ENCODE measurements around the gene ZNF814. TPM values are rescaled to one million over a fixed set of nuclear protein-coding genes. Genes with fewer than 3 reads are reported as not detected.
A peak's percentile ranks its signal among the peaks of the same experiment; 100 is the strongest.
"Not testable (repeated sequence)": the region's sequence is repeated elsewhere in the genome, so short reads cannot be mapped to it uniquely, and the experiment has no call there.

ZNF814 gene
- total RNA-seq, 2 experiments from 2014 or later = 20.9 to 22.2 TPM

- ChIA-PET POLR2A (no interaction called here), CTCF (no interaction called here)
- H3K9me3 Mint-ChIP-seq = peaks cover 50% of the 10 kb centered on the region
- peak overlapping the region; percentile 92 for H3K27ac Mint-ChIP-seq
- H3K4me3 Mint-ChIP-seq = peak overlapping the region; percentile 89
- no peaks in the 10 kb centered on the region for H3K27me3 Mint-ChIP-seq
- peaks cover 28% of the 10 kb centered on the region for H3K4me1 Mint-ChIP-seq
- no peak for DNase-seq
- peaks cover 71% of the 10 kb centered on the region for H3K36me3 Mint-ChIP-seq (ENCODE audit: low read depth)
Observed at GRCh38 chr19:57887195-57887941, 1.5 kb downstream of the ZNF814 start.

DNA sequence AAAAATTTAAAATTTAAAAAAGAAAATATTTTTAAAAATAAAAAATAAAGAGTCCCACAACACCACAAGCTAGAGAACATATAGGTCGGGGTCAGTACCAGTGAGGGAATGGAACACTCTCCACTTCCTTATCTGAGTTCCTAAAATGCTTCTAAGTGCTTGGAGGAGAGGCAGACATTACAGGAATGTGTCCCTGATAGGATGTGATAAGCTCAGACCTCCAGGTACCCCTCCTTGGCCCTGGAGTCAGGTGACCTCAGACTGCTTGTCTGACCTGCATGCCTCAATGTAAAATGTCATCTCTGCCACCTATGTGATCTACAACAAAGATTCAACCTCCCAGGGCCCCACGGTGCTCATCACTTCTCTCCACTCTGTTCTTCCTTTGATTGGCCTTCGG is 2.8 kb downstream of the ZNF814 start:
- no peak overlapping the region for H3K27ac Mint-ChIP-seq
- H3K4me3 Mint-ChIP-seq = no peak overlapping the region
- H3K9me3 Mint-ChIP-seq = peaks cover 48% of the 10 kb centered on the region
- ChIA-PET POLR2A (no interaction called here), CTCF (interaction anchor here (0.7 kb wide), 1 partner anchor 75 kb away, joined by 3 read pairs; no protein-coding TSS in a partner anchor)
- no peaks in the 10 kb centered on the region for H3K27me3 Mint-ChIP-seq
- no peak for DNase-seq
- peaks cover 28% of the 10 kb centered on the region for H3K4me1 Mint-ChIP-seq
- H3K36me3 Mint-ChIP-seq (ENCODE audit: low read depth) = peaks cover 67% of the 10 kb centered on the region

DNA sequence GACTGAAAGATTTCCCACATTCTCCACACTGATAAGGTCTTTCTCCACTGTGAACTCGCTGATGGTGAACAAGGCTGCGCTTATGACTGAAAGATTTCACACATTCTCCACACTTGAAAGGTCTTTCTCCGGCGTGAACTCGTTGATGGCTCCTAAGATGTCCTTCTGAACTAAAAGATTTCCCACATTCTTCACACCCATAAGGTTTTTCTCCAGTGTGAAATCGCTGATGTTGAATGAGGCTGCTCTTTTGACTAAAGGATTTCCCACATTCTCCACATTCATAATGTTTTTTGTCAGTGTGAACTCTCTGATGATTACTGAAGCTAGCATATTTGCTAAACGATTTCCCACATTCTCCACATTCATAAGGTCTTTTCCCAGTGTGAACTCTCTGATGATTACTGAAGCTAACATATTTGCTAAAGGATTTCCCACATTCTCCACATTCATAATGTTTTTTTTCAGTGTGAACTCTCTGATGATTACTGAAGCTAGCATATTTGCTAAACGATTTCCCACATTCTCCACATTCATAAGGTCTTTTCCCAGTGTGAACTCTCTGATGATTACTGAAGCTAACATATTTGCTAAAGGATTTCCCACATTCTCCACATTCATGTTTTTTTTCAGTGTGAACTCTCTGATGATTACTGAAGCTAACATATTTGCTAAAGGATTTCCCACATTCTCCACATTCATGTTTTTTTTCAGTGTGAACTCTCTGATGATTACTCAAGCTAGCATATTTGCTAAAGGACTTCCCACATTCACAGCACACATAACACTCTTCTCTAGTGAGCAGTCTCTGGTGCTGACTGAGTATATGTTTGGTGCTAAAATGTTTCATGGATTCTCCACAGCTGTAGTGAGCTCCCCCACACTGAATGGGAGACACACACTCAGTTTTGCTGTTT is 14.7 kb downstream of the ZNF814 start:
- DNase-seq, H3K27ac Mint-ChIP-seq, POLR2A ChIA-PET, H3K4me3 Mint-ChIP-seq, H3K27me3 Mint-ChIP-seq, H3K4me1 Mint-ChIP-seq: not testable (repeated sequence)
- CTCF ChIA-PET = interaction anchor here (0.7 kb wide), 1 partner anchor 331 kb away, joined by 3 read pairs; no protein-coding TSS in a partner anchor
- Mint-ChIP-seq H3K9me3 (peaks cover 61% of the 10 kb centered on the region), H3K36me3 (ENCODE audit: low read depth) (peaks cover 83% of the 10 kb centered on the region)

DNA sequence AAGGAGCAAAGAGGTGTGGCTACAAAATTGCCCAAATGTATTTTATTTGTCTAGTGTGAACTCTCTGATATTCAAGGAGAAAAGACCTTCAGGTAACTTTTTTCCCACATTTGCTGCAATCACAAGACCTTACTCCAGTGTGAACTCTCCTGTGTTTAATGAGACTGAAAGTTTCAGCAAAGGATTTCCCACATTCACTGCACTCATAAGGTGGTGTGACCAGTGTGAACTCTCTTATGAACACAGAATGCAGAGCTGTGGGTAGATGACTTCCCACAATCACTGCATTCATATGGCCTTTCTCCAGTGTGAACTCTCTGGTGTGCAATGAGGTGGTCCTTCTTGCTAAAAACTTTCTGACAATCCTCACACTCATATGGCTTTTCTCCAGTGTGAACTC is 16.4 kb downstream of the ZNF814 start:
- POLR2A ChIA-PET = no interaction called here

DNA sequence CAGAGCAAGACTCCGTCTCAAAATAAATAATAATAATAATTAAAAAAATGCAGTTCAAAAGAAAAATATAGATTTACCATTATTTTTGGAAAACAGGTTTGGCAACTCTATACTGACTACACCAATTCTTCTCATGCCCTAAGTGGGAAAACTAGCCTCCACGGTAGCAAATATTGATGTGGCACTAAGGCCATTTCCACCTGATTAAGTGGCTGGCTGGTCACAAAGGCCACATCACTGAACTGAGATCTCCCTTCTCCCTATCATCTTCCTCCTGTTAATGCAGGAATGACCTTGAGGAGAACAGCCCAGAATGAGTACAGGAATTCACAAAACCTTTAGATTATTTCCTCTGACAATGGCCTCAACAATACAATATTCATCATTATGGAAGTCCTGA is 18.6 kb downstream of the ZNF814 start:
- peaks cover 51% of the 10 kb centered on the region for H3K9me3 Mint-ChIP-seq
- no peak for DNase-seq
- no peaks in the 10 kb centered on the region for H3K27me3 Mint-ChIP-seq
- H3K36me3 Mint-ChIP-seq (ENCODE audit: low read depth) = peaks cover 76% of the 10 kb centered on the region
- H3K4me1 Mint-ChIP-seq = no peaks in the 10 kb centered on the region
- ChIA-PET POLR2A (no interaction called here), CTCF (no interaction called here)
- H3K4me3 Mint-ChIP-seq = no peak overlapping the region
- no peak overlapping the region for H3K27ac Mint-ChIP-seq

More for the DNA sequence above, 16.4 kb downstream of the ZNF814 start:
- no peak for DNase-seq
- Mint-ChIP-seq H3K9me3 (peaks cover 61% of the 10 kb centered on the region), H3K27ac (no peak overlapping the region), H3K36me3 (ENCODE audit: low read depth) (peaks cover 79% of the 10 kb centered on the region), H3K27me3 (no peaks in the 10 kb centered on the region), H3K4me3 (no peak overlapping the region), H3K4me1 (no peaks in the 10 kb centered on the region)
- CTCF ChIA-PET = interaction anchor here (1.6 kb wide), 1 partner anchor 10 kb away, joined by 5 read pairs; no protein-coding TSS in a partner anchor

DNA sequence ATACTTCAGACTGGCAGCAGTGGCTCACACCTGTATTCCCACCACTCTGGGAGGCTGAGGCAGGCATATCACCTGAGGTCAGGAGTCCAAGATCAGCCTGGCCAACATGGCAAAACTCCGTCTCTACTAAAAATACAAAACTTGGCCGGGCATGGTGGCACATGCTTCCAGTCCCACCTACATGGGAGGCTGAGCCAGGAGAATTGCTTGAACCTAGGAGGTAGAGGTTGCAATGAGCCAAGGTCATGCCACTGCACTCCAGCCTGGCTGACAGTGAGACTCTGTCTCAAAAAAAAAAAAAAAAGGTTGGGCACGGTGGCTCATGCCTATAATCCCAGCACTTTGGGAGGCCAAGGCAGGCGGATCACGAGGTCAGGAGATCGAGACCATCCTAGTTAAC is 19.2 kb downstream of the ZNF814 start:
- DNase-seq, H3K4me1 Mint-ChIP-seq, H3K27me3 Mint-ChIP-seq, CTCF ChIA-PET, POLR2A ChIA-PET, H3K27ac Mint-ChIP-seq, H3K4me3 Mint-ChIP-seq: not testable (repeated sequence)
- Mint-ChIP-seq H3K9me3 (peaks cover 52% of the 10 kb centered on the region), H3K36me3 (ENCODE audit: low read depth) (peaks cover 78% of the 10 kb centered on the region)

GRCh38 chr19:57867868-57868492 is 20.9 kb downstream of the ZNF814 start:
- Mint-ChIP-seq H3K9me3 (peaks cover 45% of the 10 kb centered on the region), H3K27me3 (no peaks in the 10 kb centered on the region), H3K36me3 (ENCODE audit: low read depth) (peaks cover 76% of the 10 kb centered on the region), H3K4me3 (no peak overlapping the region), H3K4me1 (no peaks in the 10 kb centered on the region), H3K27ac (no peak overlapping the region)
- ChIA-PET POLR2A (no interaction called here), CTCF (interaction anchor here (0.6 kb wide), 1 partner anchor 1467 kb away, joined by 3 read pairs; no protein-coding TSS in a partner anchor)
- DNase-seq = no peak

DNA sequence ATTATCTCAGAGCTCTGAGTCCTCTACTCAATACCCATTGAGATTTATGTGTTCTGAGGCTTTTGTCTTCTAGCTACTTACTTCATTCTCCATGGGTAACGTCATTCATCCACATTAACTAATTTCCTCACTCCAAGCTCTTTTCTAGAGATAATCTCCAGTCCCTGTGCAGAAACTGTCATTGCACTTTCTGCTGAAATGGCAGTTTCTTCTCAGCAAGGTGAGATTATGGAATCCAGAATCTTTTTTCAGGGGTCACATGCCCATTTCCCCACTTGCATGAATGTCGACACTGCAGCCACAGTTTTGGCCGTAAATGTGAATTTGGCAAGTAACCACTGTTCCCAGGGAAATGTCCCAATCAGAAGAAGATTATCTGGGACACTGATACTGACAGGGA is 26.5 kb downstream of the ZNF814 start:
- H3K4me3 Mint-ChIP-seq, DNase-seq, POLR2A ChIA-PET, H3K27me3 Mint-ChIP-seq, H3K27ac Mint-ChIP-seq, H3K4me1 Mint-ChIP-seq: not testable (repeated sequence)
- Mint-ChIP-seq H3K36me3 (ENCODE audit: low read depth) (peaks cover 88% of the 10 kb centered on the region), H3K9me3 (peaks cover 27% of the 10 kb centered on the region)
- CTCF ChIA-PET = interaction anchor here (1.4 kb wide), 1 partner anchor 10 kb away, joined by 5 read pairs; no protein-coding TSS in a partner anchor

DNA sequence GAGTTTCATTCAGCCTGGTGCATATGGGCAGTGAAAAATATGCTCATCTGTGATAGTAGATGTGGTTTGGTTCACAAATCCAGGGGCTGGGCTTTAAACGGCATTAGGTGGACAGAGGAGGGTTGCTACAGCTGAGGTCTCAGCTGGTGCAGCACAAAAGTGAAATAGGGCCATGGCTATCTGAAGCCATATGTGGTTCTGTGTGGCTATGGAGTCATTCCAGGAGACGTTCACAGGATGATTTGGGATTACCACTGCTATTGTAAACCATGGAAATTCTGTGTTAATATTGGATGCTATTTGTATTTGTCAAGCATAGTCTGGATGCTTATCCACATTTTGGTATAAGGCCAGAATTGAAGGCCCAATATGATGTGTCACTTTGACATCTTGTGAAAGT is 34.7 kb downstream of the ZNF814 start:
- H3K36me3 Mint-ChIP-seq (ENCODE audit: low read depth) = peaks cover 81% of the 10 kb centered on the region
- H3K27me3 Mint-ChIP-seq, POLR2A ChIA-PET, H3K27ac Mint-ChIP-seq, H3K4me3 Mint-ChIP-seq, CTCF ChIA-PET, DNase-seq: not testable (repeated sequence)
- peaks cover 24% of the 10 kb centered on the region for H3K4me1 Mint-ChIP-seq
- H3K9me3 Mint-ChIP-seq = peaks cover 18% of the 10 kb centered on the region

DNA sequence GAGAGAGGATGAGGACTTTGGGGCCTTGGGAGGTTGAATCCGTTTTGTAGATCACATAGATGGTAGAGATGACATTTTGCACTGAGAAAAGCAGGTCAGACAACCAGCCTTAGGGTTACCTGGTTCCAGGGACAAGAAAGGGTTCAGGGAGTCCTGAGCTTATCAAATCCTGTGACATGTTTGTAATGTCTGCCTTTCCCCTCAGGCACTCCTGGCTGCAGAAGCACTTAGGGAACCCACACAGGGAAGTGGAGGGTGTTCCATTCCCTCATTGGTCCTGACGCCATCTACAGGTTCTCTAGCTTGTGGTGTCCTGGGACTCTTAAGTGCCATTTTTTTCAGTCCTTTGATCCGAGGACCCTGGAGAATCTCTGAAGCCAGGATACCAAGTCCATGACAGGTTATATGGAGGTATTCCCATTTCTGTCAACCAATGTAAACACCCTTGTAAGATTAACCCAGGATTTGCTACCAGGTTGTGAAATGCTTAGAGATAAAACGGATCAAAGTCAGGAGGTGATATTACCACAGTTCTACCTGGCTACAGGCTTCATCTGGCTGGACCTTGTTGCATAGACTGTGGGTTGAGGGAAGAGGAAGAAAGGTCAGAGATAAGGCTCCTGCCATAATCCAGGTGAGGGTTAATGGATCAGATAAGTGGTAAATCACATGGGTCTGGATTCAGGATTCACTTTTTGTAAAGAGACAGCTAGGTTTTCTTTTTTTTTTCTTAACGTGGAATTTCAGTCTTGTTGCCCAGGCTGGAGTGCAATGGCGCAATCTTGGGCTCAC is 36.8 kb downstream of the ZNF814 start:
- POLR2A ChIA-PET, H3K4me3 Mint-ChIP-seq, DNase-seq, H3K27me3 Mint-ChIP-seq, H3K27ac Mint-ChIP-seq: not testable (repeated sequence)
- Mint-ChIP-seq H3K36me3 (ENCODE audit: low read depth) (peaks cover 74% of the 10 kb centered on the region), H3K4me1 (peaks cover 30% of the 10 kb centered on the region), H3K9me3 (peaks cover 14% of the 10 kb centered on the region)
- CTCF ChIA-PET = interaction anchor here (0.6 kb wide), 1 partner anchor 1714 kb away, joined by 3 read pairs; no protein-coding TSS in a partner anchor

DNA sequence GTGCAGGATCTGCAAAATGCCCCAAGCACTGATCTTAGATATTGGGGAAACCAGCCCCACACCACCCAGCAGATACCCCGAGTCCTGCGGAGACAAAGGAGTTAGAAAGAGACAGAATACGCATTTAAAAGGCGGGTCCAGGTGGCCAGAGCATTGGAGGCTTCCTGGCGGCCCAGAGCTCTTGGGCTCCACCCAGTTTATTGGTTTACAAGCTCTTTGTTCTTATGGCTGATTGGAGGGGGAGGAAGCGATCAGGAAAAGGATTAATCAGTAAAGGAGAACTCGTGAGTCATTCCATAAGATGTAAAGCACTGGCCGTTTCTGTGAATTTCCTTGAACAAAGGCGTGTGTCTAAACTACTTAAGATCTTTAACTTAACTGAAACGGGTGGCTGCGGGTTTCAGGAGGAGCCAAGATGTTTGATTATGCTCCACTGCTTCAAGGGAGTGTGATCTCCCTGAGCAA is 38.3 kb downstream of the ZNF814 start:
- Mint-ChIP-seq H3K27ac (peak overlapping the region; percentile 89), H3K36me3 (ENCODE audit: low read depth) (peaks cover 66% of the 10 kb centered on the region), H3K4me1 (peaks cover 35% of the 10 kb centered on the region), H3K4me3 (peak overlapping the region; percentile 84), H3K9me3 (peaks cover 12% of the 10 kb centered on the region), H3K27me3 (no peaks in the 10 kb centered on the region)
- ChIA-PET POLR2A (interaction anchor here (0.6 kb wide), 1 partner anchor 31 kb away, joined by 9 read pairs; no protein-coding TSS in a partner anchor), CTCF (no interaction called here)
- DNase-seq = no peak
